Measurements from ENCODE around the gene CREBBP. TPM values are rescaled to one million over a fixed set of nuclear protein-coding genes. Genes with fewer than 3 reads are reported as not detected.
A peak's percentile ranks its signal among the peaks of the same experiment; 100 is the strongest.

The CREBBP gene
- total and polyA plus RNA-seq, 9 of the 15 experiments (the other 6 are each of a cell fraction or from before 2014, with no cell fraction given) = 0.70 to 24.8 (median 5.6) TPM

- H3K4me1 ChIP-seq (replicated peaks in 1 of 2; ENCODE audit: control insufficient read depth in 2 of 2, insufficient read depth in 2 of 2, low read length in 2 of 2) = peaks cover 0 to 6% of the 10 kb centered on the region in 2 experiments; a peak in 1 of 5 replicates
- DNase-seq (ENCODE audit: extremely low read depth in 1 of 4, low spot score in 3 of 4) (no peak), ATAC-seq (no peak), FAIRE-seq (no peak)
- H3K27me3 ChIP-seq (ENCODE audit: control insufficient read depth in 2 of 2, insufficient read depth in 2 of 2, low read length in 2 of 2) = no peaks in the 10 kb centered on the region
- in situ Hi-C loops (cut with MboI) = no loop called here
- CTCF ChIA-PET (ENCODE audit: low intra/inter-chr PET ratio) = no interaction called here
- intact Hi-C loops (cut with micrococcal nuclease) = no loop called here
- no peak overlapping the region for H3K27ac ChIP-seq (ENCODE audit: extremely low read depth, low read depth, low read length)
- 87% methylated on average over 5 of the region's 5 CpGs for WGBS (ENCODE audit: insufficient coverage, low coverage, missing lambda C conversion rate)
- H2AFZ ChIP-seq (ENCODE audit: low read depth, low read length) = no peak overlapping the region
- no peak overlapping the region for H3K4me2 ChIP-seq (ENCODE audit: insufficient read depth, low read length)
- peaks cover 3% of the 10 kb centered on the region for H3K9me1 ChIP-seq (ENCODE audit: control insufficient read depth, insufficient read depth, low read length)
- peaks cover 75% of the 10 kb centered on the region for H3K36me3 ChIP-seq (ENCODE audit: control insufficient read depth, insufficient read depth, low read length)
- TF ChIP-seq GTF2E2 (tag; IDR thresholded peaks at IDR 0.05) (no peak), ZBTB40 (IDR thresholded peaks at IDR 0.05) (peak; percentile 66), ZBTB40 (CRISPR knock-in tag; IDR thresholded peaks at IDR 0.05) (no peak)
- POLR2A ChIA-PET = no interaction called here
- H3K79me2 ChIP-seq (ENCODE audit: control insufficient read depth, insufficient read depth, low read length) = no peaks in the 10 kb centered on the region
- no peaks in the 10 kb centered on the region for H3K9me3 ChIP-seq (replicated peaks; ENCODE audit: control insufficient read depth, insufficient read depth, low read depth, low read length)
- H3K4me3 ChIP-seq = no peak overlapping the region
- no peaks in the 10 kb centered on the region for H4K20me1 ChIP-seq (replicated peaks; ENCODE audit: control insufficient read depth, insufficient read depth, low read length)
- no peak overlapping the region for H3K9ac ChIP-seq (ENCODE audit: insufficient read depth in 1 of 2, low read depth in 2 of 2, low read length in 2 of 2)
- no TSS peak for BruUV-seq (replicated peaks)
These were observed 142.4 kb downstream of the CREBBP start for GRCh38 chr16:3738128-3738527.

Data from K562 (cell line).